Measurements from ENCODE around the gene SLC50A1. TPM values are rescaled to one million over a fixed set of nuclear protein-coding genes. Genes with fewer than 3 reads are reported as not detected.
"Not testable (repeated sequence)": the region's sequence is repeated elsewhere in the genome, so short reads cannot be mapped to it uniquely, and the experiment has no call there.

Gene SLC50A1
- total RNA-seq, 1 donor from 2014 or later = 43.9 TPM

GRCh38 chr1:155139895-155140629, 4.4 kb downstream of the SLC50A1 start, which contains the start of gene DPM3:
Gene DPM3 (minus strand): TSS chr1:155140531. CDS start chr1:155140240, 291 bp downstream.
- Mint-ChIP-seq H3K4me3 (ENCODE audit: unreplicated experiment) (peak within 1 kb of the TSS; percentile 97), H3K27me3 (ENCODE audit: unreplicated experiment) (peaks cover 11% of the 10 kb centered on the region), H3K36me3 (ENCODE audit: low read depth, unreplicated experiment) (peaks cover 24% of the 10 kb centered on the region), H3K27ac (ENCODE audit: unreplicated experiment) (peak within 1 kb of the TSS; percentile 98), H3K4me1 (ENCODE audit: unreplicated experiment) (peaks cover 38% of the 10 kb centered on the region), H3K9me3 (ENCODE audit: unreplicated experiment) (no peaks in the 10 kb centered on the region)
- TF ChIP-seq, protein P1, sequence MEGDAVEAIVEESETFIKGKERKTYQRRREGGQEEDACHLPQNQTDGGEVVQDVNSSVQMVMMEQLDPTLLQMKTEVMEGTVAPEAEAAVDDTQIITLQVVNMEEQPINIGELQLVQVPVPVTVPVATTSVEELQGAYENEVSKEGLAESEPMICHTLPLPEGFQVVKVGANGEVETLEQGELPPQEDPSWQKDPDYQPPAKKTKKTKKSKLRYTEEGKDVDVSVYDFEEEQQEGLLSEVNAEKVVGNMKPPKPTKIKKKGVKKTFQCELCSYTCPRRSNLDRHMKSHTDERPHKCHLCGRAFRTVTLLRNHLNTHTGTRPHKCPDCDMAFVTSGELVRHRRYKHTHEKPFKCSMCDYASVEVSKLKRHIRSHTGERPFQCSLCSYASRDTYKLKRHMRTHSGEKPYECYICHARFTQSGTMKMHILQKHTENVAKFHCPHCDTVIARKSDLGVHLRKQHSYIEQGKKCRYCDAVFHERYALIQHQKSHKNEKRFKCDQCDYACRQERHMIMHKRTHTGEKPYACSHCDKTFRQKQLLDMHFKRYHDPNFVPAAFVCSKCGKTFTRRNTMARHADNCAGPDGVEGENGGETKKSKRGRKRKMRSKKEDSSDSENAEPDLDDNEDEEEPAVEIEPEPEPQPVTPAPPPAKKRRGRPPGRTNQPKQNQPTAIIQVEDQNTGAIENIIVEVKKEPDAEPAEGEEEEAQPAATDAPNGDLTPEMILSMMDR (IDR thresholded peaks at IDR 0.05; ENCODE audit: unreplicated experiment) = no peak
- peak; percentile 87 for DNase-seq (ENCODE audit: low spot score)

- no peaks in the 10 kb centered on the region for H3K9me3 Mint-ChIP-seq (ENCODE audit: unreplicated experiment)
- TF ChIP-seq, protein P1 (IDR thresholded peaks at IDR 0.05; ENCODE audit: unreplicated experiment) = no peak
- peaks cover 33% of the 10 kb centered on the region for H3K4me1 Mint-ChIP-seq (ENCODE audit: unreplicated experiment)
- peak overlapping the region; percentile 97 for H3K4me3 Mint-ChIP-seq (ENCODE audit: unreplicated experiment)
- no peak for DNase-seq (ENCODE audit: low spot score)
- peaks cover 7% of the 10 kb centered on the region for H3K27me3 Mint-ChIP-seq (ENCODE audit: unreplicated experiment)
- peak overlapping the region; percentile 98 for H3K27ac Mint-ChIP-seq (ENCODE audit: unreplicated experiment)
- H3K36me3 Mint-ChIP-seq (ENCODE audit: low read depth, unreplicated experiment) = peaks cover 19% of the 10 kb centered on the region
These were observed 4.9 kb downstream of the SLC50A1 start for GRCh38 chr1:155140630-155140953.

- peaks cover 19% of the 10 kb centered on the region for H3K36me3 Mint-ChIP-seq (ENCODE audit: low read depth, unreplicated experiment)
- H3K27ac Mint-ChIP-seq (ENCODE audit: unreplicated experiment) = no peak overlapping the region
- DNase-seq (ENCODE audit: low spot score) = no peak
- TF ChIP-seq, protein P1 (IDR thresholded peaks at IDR 0.05; ENCODE audit: unreplicated experiment) = no peak
- H3K27me3 Mint-ChIP-seq (ENCODE audit: unreplicated experiment) = peaks cover 7% of the 10 kb centered on the region
- peaks cover 31% of the 10 kb centered on the region for H3K4me1 Mint-ChIP-seq (ENCODE audit: unreplicated experiment)
- H3K9me3 Mint-ChIP-seq (ENCODE audit: unreplicated experiment) = no peaks in the 10 kb centered on the region
- H3K4me3 Mint-ChIP-seq (ENCODE audit: unreplicated experiment) = no peak overlapping the region
These were observed 6.1 kb downstream of the SLC50A1 start for GRCh38 chr1:155141749-155142148.

DNA sequence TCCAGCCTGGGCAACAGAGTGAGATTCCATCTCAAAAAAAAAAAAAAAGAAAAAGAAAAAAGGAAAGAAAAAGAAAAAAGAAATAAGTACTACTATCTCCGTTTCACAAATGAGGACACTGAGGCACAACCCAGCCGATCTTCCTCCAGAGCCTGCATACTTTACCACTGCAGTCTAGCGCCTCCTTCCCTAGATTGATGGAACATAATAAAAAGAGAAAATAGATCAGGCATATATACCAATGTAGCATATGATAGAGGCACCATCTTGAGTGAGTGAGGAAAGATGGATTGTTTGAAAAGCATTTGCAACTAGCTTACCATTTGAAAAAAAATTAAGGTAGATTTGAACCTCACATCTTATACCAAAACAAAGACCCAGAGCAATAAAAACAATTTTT, 9.8 kb downstream of the SLC50A1 start:
- Mint-ChIP-seq H3K4me1 (ENCODE audit: unreplicated experiment) (peaks cover 13% of the 10 kb centered on the region), H3K27ac (ENCODE audit: unreplicated experiment) (no peak overlapping the region), H3K36me3 (ENCODE audit: low read depth, unreplicated experiment) (no peaks in the 10 kb centered on the region), H3K9me3 (ENCODE audit: unreplicated experiment) (no peaks in the 10 kb centered on the region), H3K4me3 (ENCODE audit: unreplicated experiment) (no peak overlapping the region), H3K27me3 (ENCODE audit: unreplicated experiment) (peaks cover 3% of the 10 kb centered on the region)
- DNase-seq (ENCODE audit: low spot score) = no peak
- TF ChIP-seq, protein P1 (IDR thresholded peaks at IDR 0.05; ENCODE audit: unreplicated experiment) = no peak

DNA sequence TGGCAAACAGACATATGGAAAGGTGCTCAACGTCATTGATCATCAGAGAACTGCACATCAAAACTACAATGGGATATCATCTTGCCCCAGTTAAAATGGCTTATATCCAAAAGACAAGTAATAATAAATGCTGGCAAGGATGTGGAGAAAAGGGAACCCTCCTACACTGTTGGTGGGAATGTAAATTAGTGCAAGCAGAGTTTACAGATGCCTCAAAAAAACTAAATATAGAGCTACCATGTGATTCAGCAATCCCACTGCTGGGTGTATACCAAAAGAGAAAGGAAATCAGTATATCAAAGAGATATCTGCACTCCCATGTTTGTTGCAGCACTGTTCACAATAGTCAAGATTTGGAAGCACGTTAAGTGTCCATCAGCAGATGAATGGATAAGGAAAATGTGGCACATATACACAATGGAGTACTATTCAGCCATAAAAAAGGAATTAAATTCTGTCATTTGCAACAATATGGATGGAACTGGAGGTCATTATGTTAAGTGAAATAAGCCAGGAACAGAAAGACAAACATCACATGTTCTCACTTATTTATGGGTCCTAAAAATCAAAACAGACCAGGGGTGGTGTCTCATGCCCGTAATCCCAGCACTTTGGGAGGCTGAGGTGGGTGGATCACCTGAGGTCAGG, 20.5 kb downstream of the SLC50A1 start:
- not testable (repeated sequence) for H3K27ac Mint-ChIP-seq (ENCODE audit: unreplicated experiment); H3K27me3 Mint-ChIP-seq (ENCODE audit: unreplicated experiment); H3K4me1 Mint-ChIP-seq (ENCODE audit: unreplicated experiment); H3K4me3 Mint-ChIP-seq (ENCODE audit: unreplicated experiment); DNase-seq (ENCODE audit: low spot score); H3K36me3 Mint-ChIP-seq (ENCODE audit: low read depth, unreplicated experiment); H3K9me3 Mint-ChIP-seq (ENCODE audit: unreplicated experiment)

All from endothelial cell (in vitro differentiated cells).